Measurements from ENCODE around the gene KLHL15.

GRCh38 chrX:23989689-23990088, 37.3 kb downstream of the KLHL15 start:
- TF ChIP-seq EZH2 (IDR thresholded peaks at IDR 0.05; ENCODE audit: low read depth, unreplicated experiment) (no peak), POLR2AphosphoS5 (IDR thresholded peaks at IDR 0.05; ENCODE audit: low read depth) (no peak), EZH2phosphoT487 (IDR thresholded peaks at IDR 0.05; ENCODE audit: unreplicated experiment) (no peak), ZNF331 (CRISPR knock-in tag; IDR thresholded peaks at IDR 0.05; ENCODE audit: low read depth) (no peak), JUNB (IDR thresholded peaks at IDR 0.05; ENCODE audit: unreplicated experiment) (no peak), CREB1 (CRISPR knock-in tag; IDR thresholded peaks at IDR 0.05; ENCODE audit: low read depth) (no peak)
- TF ChIP-seq, protein P1, sequence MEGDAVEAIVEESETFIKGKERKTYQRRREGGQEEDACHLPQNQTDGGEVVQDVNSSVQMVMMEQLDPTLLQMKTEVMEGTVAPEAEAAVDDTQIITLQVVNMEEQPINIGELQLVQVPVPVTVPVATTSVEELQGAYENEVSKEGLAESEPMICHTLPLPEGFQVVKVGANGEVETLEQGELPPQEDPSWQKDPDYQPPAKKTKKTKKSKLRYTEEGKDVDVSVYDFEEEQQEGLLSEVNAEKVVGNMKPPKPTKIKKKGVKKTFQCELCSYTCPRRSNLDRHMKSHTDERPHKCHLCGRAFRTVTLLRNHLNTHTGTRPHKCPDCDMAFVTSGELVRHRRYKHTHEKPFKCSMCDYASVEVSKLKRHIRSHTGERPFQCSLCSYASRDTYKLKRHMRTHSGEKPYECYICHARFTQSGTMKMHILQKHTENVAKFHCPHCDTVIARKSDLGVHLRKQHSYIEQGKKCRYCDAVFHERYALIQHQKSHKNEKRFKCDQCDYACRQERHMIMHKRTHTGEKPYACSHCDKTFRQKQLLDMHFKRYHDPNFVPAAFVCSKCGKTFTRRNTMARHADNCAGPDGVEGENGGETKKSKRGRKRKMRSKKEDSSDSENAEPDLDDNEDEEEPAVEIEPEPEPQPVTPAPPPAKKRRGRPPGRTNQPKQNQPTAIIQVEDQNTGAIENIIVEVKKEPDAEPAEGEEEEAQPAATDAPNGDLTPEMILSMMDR (conservative IDR thresholded peaks at IDR 0.05; ENCODE audit: low read depth in 2 of 2) = no peak

All from GM23338 (cell line).